SKM-1 (cell line): ENCODE data around the gene WIPI1.
"Not testable (repeated sequence)": the region's sequence is repeated elsewhere in the genome, so short reads cannot be mapped to it uniquely, and the experiment has no call there.

ENCODE experiments used
- DNase-seq: peaks from one replicate; lab custom pipeline; 2025; ENCODE audit not compliant: unreplicated experiment; lab: John Stamatoyannopoulos, UW

The WIPI1 gene

GRCh38 chr17:68420065-68420464 lies 37.2 kb downstream of the WIPI1 start:
- no peak for DNase-seq

GRCh38 chr17:68418876-68419275 lies 38.4 kb downstream of the WIPI1 start:
- no peak for DNase-seq

DNA sequence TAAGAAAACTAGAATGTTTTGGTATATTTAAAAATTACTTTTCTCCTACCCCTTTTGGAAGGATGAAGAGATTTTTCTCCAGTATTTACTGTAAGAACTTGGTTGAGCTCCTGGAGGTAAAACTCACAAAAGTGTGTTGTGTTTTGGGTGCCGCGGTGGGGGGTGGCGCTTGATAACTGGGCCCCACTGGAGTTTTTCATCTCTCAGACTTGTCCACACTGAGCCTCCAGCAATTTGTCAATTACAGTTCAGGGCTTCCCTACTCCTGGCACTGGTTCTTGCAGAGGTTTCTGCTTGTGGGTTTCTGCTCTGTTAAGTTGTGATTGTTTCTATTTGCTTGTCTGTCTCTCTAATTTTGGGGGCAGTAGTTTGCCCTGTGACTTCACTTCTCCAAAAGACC lies 40.0 kb downstream of the WIPI1 start:
- DNase-seq, result no peak

- DNase-seq, result not testable (repeated sequence)
Measured at GRCh38 chr17:68414901-68415300, 42.4 kb downstream of the WIPI1 start.

GRCh38 chr17:68413597-68414560 lies 43.4 kb downstream of the WIPI1 start:
- not testable (repeated sequence) for DNase-seq

DNA sequence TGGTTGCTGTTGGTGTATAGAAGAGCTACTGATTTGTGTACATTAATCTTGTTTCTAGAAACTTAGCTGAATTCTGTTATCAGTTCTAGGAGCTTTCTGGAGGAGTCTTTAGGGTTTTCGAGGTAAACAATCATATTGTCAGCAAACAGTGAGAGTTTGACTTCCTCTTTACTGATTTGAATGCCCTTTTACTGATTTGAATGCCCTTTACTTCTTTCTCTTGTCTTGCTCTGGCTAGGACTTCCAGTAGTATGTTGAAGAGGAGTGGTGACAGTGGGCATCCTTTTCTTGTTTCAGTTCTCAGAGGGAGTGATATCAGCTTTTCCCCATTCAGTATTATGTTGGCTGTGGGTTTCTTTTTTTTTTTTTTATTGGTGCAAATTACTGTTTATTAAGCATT lies 49.6 kb downstream of the WIPI1 start:
- DNase-seq, result not testable (repeated sequence)

DNA sequence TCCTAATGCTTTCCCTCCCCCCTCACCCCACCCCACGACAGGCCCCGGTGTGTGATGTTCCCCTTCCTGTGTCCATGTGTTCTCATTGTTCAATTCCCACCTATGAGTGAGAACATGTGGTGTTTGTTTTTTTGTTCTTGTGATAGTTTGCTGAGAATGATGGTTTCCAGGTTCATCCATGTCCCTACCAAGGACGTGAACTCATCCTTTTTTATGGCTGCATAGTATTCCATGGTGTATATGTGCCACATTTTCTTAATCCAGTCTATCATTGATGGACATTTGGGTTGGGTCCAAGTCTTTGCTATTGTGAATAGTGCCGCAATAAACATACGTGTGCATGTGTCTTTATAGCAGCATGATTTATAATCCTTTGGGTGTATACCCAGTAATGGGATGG lies 53.5 kb downstream of the WIPI1 start:
- DNase-seq, result not testable (repeated sequence)

DNA sequence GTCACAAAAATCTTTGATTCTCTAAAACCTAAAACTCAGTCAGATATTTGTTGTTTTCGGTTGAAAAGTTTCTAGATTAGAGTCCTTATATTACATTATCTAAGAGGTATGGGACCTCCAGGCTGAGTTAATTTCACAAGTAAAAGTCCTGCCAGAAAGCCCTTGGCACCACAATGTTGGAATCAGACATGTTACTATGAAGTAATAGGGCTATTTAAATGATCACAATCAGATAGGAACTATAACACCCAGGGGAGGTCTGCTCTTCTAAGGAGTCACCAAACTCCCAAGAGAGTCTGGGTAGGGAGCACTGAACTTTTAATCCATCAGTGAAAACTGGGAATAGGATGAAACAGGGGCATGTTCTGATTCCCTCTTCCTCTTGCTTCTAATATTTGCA lies 54.2 kb downstream of the WIPI1 start:
- DNase-seq, result no peak

GRCh38 chr17:68401288-68401687 lies 56.0 kb downstream of the WIPI1 start:
- DNase-seq, result no peak

- DNase-seq, result no peak
Measured at GRCh38 chr17:68400404-68400735, 56.9 kb downstream of the WIPI1 start.

GRCh38 chr17:68399638-68400403 lies 57.5 kb downstream of the WIPI1 start:
- DNase-seq, result no peak

GRCh38 chr17:68398691-68399637 lies 58.3 kb downstream of the WIPI1 start:
- peak; percentile 46 for DNase-seq

DNA sequence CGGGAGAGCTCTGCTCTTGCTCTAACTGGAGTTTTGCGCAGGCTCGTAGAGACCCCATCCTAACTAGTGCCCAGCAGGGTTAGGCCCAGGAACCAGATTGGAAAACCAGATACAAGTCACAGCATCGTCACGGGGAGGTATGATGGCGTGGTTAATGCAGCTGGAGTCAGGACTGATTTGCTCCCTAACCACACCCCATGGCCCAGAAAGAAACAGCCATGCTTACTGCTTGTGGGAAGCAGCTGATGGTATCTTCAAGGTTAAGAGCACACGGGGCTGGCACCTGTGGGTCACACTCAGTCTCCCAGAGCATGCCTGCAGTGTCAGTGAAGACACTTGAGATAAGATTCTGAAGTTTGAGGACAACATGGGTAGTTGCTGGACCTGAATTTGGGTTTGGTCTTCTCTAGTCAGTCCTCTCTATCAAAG lies 60.2 kb downstream of the WIPI1 start:
- no peak for DNase-seq

GRCh38 chr17:68396226-68397107 lies 60.8 kb downstream of the WIPI1 start:
- no peak for DNase-seq

DNA sequence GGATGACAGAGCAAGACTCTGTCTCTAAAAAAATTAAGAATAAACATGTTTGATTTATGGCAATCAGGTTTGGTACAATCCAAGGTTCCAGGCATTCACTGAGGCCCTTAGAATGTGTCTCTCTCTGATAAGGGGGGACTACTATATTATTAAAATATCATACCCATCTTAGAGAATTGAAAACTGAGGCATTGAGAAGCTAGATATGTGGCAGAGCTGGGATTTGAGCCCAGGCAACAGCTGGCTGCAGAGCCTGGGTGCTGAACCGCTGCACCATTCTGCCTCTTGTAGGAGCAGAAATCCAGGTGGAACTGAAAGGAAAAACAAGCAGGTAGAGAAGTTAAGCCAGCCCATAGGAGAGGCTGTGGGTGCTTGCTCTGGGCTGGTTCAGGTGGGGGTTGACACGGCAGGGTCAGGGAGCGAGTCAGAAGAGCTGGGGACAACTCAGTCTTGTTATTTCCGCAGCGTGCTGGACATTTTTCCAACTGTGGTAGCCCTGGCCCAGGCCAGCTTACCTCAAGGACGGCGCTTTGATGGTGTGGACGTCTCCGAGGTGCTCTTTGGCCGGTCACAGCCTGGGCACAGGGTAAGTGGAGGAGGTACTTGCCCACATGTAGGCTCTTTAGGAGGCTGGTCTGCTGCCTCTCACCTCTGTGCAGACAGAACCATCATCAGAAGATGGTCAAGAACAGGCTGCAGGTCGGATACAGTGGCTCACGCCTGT lies 62.5 kb downstream of the WIPI1 start:
- DNase-seq, result no peak

DNA sequence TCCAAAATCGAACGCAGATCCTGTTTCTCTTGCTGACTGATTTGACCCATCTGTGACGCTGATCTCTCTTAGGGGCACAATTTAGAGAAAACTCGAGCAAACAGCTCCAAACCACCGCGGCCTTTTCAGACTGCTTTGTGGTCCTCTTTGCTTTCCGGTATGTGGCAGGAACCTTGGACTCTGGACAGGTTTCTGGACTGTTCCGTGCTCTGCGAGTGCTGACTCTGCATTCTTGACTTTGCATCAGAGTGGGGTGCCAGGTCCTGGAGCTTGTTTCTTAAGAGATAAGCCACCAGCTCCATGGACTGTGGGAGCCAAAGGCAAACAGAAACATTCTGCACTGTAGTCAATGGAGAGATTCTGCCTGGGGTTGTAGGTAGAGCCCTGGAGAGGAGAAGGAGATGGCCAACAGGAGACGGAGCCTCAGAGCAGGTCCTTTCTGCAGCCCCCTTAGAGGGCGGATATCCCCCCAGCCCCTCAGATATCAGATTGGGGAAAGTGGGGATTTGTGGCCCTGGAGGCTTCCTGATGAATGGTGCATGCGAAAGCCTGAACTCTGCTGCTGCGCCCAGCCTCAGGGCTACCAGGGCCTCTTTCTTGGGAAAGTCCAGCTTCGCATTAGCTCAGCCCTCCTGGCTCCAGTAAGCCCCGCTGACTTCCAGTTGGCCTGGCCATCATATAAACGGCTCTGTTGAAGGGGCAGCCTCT lies 65.6 kb downstream of the WIPI1 start:
- no peak for DNase-seq

DNA sequence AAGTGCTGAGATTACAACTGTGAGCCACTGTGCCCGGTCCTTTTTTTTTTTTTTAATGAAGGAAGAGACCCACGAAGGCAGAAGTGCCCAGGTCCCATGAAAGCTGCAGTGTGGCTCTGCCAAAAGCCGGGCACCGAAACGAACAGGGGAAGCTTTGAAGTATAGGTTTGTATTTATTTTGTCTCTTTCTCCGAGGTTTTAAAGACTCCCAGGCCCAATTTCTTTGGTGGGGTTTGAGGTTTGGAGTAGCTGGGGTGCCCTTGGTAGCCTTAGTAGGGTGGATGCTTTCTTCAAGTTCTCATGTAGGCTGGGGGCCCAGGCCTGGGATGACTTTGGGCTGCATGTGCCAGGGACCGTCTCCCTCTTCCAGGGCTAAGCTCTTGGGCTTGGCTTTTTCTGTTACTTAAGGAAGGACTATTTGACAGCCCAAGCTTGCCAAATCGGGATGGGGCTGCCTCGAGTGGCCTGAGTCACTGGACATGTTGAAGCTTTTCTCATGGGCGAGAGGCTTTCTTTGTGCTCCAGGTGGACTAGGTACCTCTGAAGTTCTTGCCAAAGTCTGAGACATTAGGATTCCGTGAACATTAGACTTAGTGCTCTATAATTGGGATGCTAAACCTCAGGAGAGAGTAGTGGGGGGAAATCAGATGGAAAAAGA lies 66.3 kb downstream of the WIPI1 start:
- DNase-seq, result no peak

GRCh38 chr17:68389041-68389440 lies 68.3 kb downstream of the WIPI1 start:
- no peak for DNase-seq
